HepG2 (cell line): ENCODE results near the gene KCNAB1. TPM values are rescaled to one million over a fixed set of nuclear protein-coding genes. Genes with fewer than 3 reads are reported as not detected.

ENCODE experiments used
- CBX1 ChIP-seq: IDR thresholded peaks from one replicate; pipeline ENCODE4 v1.6.1; 2016; ENCODE audit warnings: antibody characterized with exemption, low read depth
- KAT2B ChIP-seq: fragments of 150-350 bp; IDR thresholded peaks from 2 replicates; pipeline ENCODE4 v1.6.1; 2014; ENCODE audit warnings: low read depth, low read length, borderline replicate concordance
- MTF1 ChIP-seq: sonication (generic); formaldehyde crosslinking; IDR thresholded peaks from 2 replicates; pipeline ENCODE4 v1.5.0; 2020; ENCODE audit warnings: missing genetic modification reagents
- MZF1 ChIP-seq: sonication (generic); formaldehyde crosslinking; IDR thresholded peaks from 2 replicates; pipeline ENCODE4 v1.8.1; 2023; ENCODE audit warnings: mild to moderate bottlenecking, missing genetic modification reagents, borderline replicate concordance
- NFYB ChIP-seq: sonication (generic); formaldehyde crosslinking; IDR thresholded peaks from 2 replicates; pipeline ENCODE4 v1.4.0; 2020; ENCODE audit warnings: missing genetic modification reagents
- POLR2A ChIP-seq, 2 experiments: IDR thresholded peaks; 2 replicates each; pipeline ENCODE4 v1.6.1; 2011; ENCODE audit warnings: low read depth in 2 of 2, low read length in 2 of 2, mild to moderate bottlenecking in 1 of 2, moderate library complexity in 1 of 2; ENCODE audit not compliant: insufficient read depth in 1 of 2
- TAF15 ChIP-seq: fragments of 200-400 bp; formaldehyde crosslinking; IDR thresholded peaks from one replicate; pipeline ENCODE4 v1.6.1; 2018; ENCODE audit warnings: mild to moderate bottlenecking, low read depth, low read length; ENCODE audit not compliant: poor library complexity, severe bottlenecking
- TFDP2 ChIP-seq: sonication (generic); formaldehyde crosslinking; IDR thresholded peaks from 2 replicates; pipeline ENCODE4 v1.4.0; 2020; ENCODE audit warnings: missing genetic modification reagents
- ZBTB7B ChIP-seq: sonication (generic); formaldehyde crosslinking; IDR thresholded peaks from 2 replicates; pipeline ENCODE4 v1.4.0; 2020; ENCODE audit warnings: missing genetic modification reagents
- ZNF468 ChIP-seq: sonication (generic); formaldehyde crosslinking; IDR thresholded peaks from 2 replicates; pipeline ENCODE4 v1.8.0; 2022; ENCODE audit warnings: mild to moderate bottlenecking, moderate library complexity, missing genetic modification reagents
- ZNF496 ChIP-seq: sonication (generic); formaldehyde crosslinking; IDR thresholded peaks from 2 replicates; pipeline ENCODE4 v1.8.1; 2023; ENCODE audit warnings: mild to moderate bottlenecking, moderate library complexity, missing genetic modification reagents; ENCODE audit not compliant: insufficient replicate concordance
- polyA plus RNA-seq, 8 experiments: library from polyadenylated mRNA; depleted of rRNA in 3 of 8; stranded (reverse) in 7 of 8; unstranded in 1 of 8; fragments of >200 nt; fragmentation: Illumina TruSeq in 4 of 8; extraction: Trizol in 4 of 8; gene quantifications; 2 replicates each; pipeline versions ENCODE4 v1.2.1 to v1.2.3, GENCODE V29; 2011 to 2016; ENCODE audit warnings: low read depth in 4 of 8, missing spikeins in 1 of 8, mixed read lengths in 1 of 8; ENCODE audit not compliant: insufficient read depth in 1 of 8
- total RNA-seq, 5 experiments: library from RNA; depleted of rRNA; stranded (reverse); fragments of >200 nt; fragmentation: Illumina TruSeq; extraction: Trizol; gene quantifications; 2 replicates each; pipeline ENCODE4 v1.2.3, GENCODE V29; 2016; ENCODE audit warnings: low read depth in 1 of 5
- TF ChIP-seq, protein P1 (sequence below): sonication (generic); formaldehyde crosslinking; IDR thresholded peaks from 2 replicates; pipeline ENCODE4 v1.9.0; 2021; ENCODE audit warnings: missing genetic modification reagents, mild to moderate bottlenecking, borderline replicate concordance
- TF ChIP-seq, protein P2 (sequence below): sonication (generic); formaldehyde crosslinking; IDR thresholded peaks from 2 replicates; pipeline ENCODE4 v1.4.0; 2020; ENCODE audit warnings: missing genetic modification reagents, borderline replicate concordance

KCNAB1 gene
- total and polyA plus RNA-seq, 2 of the 13 experiments (the other 11 are each of a cell fraction or from before 2014, with no cell fraction given), result not detected

DNA sequence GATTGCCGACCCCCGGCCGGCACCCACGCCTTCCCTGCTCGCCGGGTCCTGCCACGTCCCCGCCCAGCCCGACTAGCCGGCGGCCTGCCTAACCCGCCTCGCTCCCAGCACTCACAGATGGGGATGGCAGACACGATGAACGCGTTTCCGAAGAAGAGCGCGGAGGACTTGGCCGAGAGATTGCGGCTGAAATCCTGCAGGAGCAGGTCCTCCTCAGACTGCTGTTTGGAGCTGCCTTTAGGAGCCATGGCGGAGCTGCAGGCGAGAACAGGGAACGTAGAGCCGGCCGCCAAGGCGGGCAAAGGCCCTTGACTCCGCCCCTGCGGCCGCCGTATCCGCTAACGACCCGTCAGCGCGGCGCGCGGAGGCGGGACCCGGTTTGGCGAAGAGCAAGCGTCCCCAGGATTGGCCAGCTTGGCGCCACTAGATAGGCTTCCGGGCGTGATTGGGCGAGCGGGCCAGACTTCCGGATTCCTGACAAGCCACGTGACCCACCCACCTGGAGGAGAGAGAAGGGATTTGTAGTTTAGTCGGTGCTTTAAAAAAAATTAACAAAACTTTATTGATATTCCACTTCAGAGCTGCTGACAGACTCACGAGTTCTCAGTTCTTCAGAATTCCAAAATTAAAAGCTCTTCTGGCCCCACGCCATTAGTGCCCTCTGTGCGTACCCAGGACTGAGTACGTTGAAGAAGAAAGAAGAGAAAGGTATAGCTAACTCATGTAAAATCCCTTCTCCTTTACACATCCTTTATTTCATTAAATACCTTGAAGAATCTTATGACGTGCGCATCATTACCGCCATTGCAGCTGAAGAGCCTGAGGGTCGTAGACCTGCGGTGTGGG is 434.7 kb downstream of the KCNAB1 start, which contains the start of gene SSR3 (continued):
- TF ChIP-seq TAF15, result no peak
- no peak for TF ChIP-seq MZF1 (CRISPR knock-in tag)
- TF ChIP-seq KAT2B, result no peak
- TF ChIP-seq MTF1, result no peak
- TF ChIP-seq, protein P1, sequence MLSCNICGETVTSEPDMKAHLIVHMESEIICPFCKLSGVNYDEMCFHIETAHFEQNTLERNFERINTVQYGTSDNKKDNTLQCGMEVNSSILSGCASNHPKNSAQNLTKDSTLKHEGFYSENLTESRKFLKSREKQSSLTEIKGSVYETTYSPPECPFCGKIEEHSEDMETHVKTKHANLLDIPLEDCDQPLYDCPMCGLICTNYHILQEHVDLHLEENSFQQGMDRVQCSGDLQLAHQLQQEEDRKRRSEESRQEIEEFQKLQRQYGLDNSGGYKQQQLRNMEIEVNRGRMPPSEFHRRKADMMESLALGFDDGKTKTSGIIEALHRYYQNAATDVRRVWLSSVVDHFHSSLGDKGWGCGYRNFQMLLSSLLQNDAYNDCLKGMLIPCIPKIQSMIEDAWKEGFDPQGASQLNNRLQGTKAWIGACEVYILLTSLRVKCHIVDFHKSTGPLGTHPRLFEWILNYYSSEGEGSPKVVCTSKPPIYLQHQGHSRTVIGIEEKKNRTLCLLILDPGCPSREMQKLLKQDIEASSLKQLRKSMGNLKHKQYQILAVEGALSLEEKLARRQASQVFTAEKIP, result no peak
- TF ChIP-seq ZBTB7B (CRISPR knock-in tag), result no peak
- peak; percentile 79 for TF ChIP-seq TFDP2 (CRISPR knock-in tag)
- peak; percentile 98 for TF ChIP-seq NFYB (CRISPR knock-in tag)
- peak; percentile 90 for TF ChIP-seq CBX1
- TF ChIP-seq ZNF496, result no peak
- TF ChIP-seq POLR2A (IDR thresholded peaks at IDR 0.05; ENCODE audit: insufficient read depth in 1 of 2, low read depth in 2 of 2, low read length in 2 of 2), result peak; percentile 88 to 98
- no peak for TF ChIP-seq ZNF468 (CRISPR knock-in tag)
- TF ChIP-seq, protein P2, sequence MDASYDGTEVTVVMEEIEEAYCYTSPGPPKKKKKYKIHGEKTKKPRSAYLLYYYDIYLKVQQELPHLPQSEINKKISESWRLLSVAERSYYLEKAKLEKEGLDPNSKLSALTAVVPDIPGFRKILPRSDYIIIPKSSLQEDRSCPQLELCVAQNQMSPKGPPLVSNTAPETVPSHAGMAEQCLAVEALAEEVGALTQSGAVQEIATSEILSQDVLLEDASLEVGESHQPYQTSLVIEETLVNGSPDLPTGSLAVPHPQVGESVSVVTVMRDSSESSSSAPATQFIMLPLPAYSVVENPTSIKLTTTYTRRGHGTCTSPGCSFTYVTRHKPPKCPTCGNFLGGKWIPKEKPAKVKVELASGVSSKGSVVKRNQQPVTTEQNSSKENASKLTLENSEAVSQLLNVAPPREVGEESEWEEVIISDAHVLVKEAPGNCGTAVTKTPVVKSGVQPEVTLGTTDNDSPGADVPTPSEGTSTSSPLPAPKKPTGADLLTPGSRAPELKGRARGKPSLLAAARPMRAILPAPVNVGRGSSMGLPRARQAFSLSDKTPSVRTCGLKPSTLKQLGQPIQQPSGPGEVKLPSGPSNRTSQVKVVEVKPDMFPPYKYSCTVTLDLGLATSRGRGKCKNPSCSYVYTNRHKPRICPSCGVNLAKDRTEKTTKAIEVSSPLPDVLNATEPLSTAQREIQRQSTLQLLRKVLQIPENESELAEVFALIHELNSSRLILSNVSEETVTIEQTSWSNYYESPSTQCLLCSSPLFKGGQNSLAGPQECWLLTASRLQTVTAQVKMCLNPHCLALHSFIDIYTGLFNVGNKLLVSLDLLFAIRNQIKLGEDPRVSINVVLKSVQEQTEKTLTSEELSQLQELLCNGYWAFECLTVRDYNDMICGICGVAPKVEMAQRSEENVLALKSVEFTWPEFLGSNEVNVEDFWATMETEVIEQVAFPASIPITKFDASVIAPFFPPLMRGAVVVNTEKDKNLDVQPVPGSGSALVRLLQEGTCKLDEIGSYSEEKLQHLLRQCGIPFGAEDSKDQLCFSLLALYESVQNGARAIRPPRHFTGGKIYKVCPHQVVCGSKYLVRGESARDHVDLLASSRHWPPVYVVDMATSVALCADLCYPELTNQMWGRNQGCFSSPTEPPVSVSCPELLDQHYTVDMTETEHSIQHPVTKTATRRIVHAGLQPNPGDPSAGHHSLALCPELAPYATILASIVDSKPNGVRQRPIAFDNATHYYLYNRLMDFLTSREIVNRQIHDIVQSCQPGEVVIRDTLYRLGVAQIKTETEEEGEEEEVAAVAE (CRISPR knock-in tag), result peak; percentile 99
